IPS-NIHi7 (cell line): Measurements from ENCODE around the gene TTC3.

ENCODE experiments used
- DNase-seq: peaks from one replicate; pipeline ENCODE4 v3.0.0; 2012; ENCODE audit warnings: mixed read lengths; ENCODE audit errors: extremely low spot score

TTC3 gene

GRCh38 chr21:37146320-37147235 is 73.5 kb downstream of the TTC3 start:
- DNase-seq: no peak

GRCh38 chr21:37149411-37149810 is 76.4 kb downstream of the TTC3 start:
- DNase-seq: no peak

DNA sequence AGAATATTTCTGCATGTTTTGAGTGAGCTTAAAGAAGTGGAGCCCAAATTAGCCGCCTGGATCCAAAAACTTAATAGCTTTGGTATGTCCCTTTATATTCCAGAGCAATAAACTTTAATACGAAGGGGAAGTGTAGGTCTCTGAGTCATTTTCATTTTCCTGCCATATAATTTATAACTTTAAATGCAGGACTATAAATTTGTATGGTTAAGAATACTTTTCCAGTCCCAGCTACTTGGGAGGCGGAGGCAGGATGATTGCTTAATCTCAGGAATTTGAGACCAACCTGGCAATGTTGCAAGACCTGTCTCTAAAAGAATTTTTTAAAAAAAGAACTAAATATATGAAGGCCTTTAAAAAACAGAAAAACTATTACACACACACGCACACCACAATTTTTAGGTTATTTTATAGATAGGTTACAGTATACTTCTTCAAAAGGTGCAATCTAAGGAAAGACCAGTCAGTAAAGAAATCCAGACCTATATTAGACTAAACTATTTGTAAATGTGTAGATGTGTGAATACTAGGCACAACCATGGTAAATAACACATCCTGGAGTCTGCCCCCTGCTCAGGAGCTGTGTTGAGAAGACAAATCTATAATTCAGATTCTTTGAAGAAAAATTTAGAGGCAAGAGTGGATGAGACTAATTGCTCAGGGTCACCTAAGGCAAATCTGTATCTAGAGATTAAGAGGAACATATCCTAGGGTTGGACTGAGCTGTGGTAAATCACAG is 80.3 kb downstream of the TTC3 start:
- DNase-seq: no peak

GRCh38 chr21:37153935-37154350 is 80.9 kb downstream of the TTC3 start:
- no peak for DNase-seq

DNA sequence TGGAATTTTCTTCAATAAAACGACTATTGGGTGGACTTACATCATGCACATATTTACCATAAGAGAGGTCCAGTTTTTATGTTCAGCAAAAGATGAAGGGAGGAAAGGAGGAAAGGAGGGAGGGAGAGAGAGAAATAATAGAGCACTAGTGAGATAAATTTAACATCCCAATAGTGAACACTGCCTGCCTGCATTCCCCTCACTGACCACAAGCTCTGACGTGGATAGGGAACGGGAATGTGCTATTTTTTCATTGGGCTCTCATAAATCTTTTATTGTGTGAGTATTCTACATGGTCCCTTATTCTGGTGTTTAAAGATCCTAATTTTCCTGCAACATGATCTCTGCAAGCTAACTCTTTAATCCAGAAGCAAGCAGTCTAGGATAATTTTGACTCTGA is 82.1 kb downstream of the TTC3 start:
- DNase-seq: no peak

GRCh38 chr21:37157938-37158337 is 84.9 kb downstream of the TTC3 start:
- DNase-seq: no peak

DNA sequence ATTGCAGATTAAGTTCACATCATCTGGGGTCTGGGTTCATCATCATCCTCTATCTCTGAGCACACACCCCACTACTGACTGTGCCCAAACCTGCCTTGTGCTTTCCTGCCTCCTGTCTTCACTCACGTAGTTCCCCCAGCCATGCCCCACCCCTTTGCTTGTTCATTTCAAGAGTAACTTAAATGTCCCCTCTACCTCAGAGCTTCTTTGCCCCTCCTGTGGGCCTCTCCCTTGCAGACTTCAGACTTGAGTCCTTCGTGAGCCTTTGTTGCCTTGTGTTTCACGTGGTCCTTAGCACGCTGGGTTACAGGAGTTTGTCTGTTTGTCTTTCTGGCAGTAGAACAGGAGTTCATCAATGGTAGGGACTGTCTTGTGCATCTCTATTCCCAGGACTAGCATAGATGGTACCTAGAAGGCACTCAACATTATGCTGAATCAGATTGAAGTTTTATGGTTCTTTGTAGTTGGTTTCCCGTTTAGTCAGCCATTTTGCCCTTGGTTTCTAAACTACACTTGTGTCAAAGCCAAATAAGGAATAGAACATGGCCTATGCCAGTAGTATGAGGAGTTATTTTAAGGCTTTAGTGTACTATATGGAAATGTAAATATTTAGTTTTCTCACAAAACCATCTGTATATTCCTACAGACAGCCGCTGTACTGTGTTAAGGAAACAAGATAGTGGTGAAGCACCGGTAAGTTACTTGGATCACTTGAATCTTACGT is 86.2 kb downstream of the TTC3 start:
- no peak for DNase-seq

DNA sequence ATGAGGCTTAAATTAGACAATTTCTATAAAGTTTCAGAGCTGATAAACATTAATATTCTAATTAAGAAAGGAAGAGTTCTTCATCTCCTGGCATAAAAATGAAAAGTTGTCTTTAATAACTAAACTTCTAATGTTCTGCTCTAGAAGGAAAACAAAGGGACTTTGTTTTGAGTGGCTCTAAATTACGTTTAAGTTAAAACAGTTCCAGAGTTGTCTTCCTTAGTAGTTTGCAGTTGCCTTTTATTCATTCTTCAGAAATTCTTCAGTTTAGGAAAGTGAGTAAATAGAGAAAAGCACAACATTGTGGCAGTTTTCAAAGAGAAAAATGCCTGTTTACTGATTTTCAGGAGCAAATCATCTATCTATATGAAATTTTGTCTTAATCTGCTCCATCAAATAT is 86.9 kb downstream of the TTC3 start:
- DNase-seq: no peak

GRCh38 chr21:37164742-37165141 is 91.7 kb downstream of the TTC3 start:
- no peak for DNase-seq

DNA sequence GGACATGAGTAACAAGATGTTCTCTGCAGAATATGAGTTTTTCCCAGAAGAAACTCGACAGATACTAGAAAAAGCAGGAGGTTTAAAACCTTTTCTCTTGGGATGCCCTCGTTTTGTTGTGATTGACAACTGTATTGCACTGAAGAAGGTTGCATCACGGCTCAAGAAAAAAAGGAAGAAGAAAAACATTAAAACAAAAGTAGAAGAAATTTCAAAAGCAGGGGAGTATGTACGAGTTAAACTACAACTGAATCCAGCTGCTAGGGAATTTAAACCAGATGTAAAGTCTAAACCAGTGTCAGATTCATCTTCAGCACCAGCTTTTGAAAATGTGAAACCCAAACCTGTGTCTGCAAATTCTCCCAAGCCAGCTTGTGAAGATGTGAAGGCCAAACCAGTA is 92.5 kb downstream of the TTC3 start:
- no peak for DNase-seq

GRCh38 chr21:37166733-37167132 is 93.7 kb downstream of the TTC3 start:
- DNase-seq: peak; percentile 40

DNA sequence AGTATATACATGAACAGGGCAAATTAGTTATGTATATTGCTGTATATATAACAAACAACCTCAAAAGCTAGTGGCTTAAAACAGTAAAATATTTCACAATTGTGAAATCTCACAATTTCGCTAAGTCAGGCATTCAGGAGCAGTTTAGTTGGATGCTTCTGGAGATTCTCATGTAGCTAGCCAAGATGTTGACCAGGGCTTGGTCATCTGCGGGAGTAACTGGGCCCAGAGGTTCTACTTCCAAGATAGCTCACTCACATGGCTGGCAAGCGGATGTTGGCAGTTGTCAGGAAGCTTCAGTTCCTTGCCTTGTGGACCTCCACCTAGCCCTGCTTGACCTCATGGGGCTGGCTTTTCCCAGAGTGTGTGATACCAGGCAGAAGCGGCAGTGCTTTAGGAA is 95.6 kb downstream of the TTC3 start:
- DNase-seq: no peak

DNA sequence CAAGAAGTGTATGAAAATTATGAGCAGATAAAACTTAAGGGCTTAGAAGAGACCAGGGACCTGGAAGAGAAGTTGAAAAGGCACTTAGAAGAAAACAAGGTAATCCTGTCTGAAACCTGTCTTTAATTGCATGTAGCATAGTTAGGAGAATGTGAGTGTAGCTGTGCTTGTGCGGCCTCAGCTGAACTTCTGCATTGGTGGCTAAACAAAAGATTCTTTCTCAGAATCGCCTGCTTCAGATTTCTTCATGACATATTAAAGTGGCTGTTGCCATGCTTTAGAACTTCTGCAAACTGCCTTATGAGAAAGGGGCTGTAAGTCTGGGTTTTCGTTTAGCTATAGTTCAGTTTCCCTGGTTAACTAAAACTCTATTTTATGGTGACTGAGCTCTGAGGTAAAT is 99.6 kb downstream of the TTC3 start:
- no peak for DNase-seq

DNA sequence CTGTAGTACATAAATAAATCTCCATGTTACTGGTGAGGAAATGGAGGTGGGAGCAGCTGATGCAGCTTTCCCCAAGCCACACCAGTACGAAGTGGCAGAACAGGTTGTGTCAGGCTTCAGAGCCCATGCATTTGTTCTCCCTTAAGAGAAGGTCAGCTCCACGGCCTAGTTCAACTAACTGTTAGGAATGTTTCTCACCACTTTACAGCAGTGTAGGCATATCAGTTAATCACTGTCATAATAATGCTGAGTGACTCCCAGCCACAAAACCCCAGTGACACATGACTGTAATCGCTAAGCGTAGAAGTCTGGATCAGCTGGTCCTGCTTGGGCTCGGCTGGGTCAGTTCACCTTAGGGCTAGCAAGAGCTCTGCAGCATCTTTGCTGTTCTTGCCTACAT is 103.7 kb downstream of the TTC3 start:
- DNase-seq: no peak

GRCh38 chr21:37181059-37181458 is 108.0 kb downstream of the TTC3 start:
- no peak for DNase-seq

DNA sequence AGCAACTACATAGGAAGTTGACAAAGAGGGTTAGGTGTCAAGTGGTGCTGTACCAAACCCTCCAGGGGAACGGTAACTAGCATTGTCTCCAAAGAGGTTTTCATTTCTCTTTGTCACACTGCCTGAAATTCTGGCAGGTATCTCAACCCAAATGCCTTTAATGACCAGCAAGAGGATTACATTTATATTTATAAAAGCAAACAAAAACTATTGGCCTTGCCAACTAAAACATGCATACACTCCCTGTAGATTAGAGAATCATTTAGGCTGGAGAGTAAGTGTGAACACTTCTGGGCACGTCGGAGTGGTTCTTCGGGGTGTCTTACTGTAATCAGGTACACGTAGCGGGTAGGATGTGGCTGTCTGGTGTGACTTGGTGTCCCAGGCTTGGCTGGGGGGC is 109.2 kb downstream of the TTC3 start:
- DNase-seq: no peak

DNA sequence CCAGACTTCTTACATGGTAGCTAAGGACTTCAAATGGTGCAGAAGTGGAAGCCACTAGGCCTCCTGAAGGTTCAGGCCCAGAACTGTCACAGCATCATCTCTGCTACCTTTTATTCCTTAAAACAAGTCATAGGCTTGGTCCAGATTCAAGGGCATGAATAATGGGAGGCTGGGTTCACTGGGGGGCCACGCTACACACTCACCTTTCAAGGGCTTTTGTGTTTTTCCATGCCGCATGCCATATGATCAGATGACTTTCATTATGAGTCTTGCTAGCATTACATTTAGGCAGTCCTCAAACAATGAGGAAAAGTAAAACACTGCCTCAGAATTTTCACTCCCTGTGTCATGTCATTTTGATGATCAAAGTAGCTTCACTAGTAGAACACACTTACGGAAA is 110.7 kb downstream of the TTC3 start:
- DNase-seq: no peak

DNA sequence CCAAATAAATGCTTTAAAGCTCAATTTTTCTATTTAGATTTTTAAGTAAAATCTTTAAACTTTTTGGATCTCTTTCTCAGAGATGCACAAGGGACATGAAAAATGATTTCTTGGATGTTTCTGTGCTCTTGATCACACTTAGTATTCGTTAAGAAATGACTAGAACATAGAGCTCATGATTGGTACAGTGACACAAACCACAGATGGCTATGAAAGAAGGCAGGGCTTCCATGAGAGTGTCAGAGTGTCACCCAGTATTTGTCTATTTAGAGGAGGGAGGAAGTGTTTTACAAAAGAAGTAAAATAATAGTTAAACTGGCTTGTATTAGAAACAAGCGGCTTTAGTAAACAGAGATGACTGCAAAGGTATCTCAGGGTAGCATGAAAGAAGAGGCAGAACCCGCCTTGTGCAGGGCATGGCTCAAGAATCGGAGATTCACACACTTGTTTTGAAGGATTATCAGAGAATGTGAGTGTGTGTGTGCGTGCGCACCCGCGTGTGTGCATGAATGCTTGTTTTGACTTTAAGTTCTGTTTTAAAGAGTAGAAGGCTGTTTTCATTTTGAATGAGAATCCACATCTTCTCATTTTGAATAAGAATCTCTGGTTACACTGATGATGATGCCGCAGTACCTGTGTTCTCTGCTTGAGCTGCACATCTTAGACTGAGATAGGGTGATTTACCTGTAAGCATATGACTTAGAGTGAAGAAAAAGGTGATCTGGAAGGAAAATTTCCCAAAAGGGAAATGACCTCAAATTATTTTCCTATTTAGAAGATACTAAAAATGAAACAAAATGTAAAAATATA is 111.9 kb downstream of the TTC3 start:
- no peak for DNase-seq

DNA sequence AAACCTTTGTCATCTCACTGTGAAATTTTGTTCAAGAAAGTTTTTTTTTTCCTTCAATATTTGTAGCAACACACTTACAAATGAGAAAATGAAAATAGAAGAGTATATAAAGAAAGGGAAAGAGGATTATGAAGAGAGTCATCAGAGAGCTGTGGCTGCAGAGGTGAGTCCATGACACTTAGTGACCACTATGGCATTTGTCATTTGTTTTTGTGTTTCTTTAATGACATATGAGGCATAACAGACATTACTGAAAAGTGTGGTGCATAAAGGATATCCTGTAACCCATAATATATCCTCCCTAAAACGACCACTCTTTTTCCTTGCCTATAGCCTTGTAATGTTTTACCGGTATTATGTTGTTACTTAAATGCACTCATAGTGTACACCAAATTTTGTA is 113.9 kb downstream of the TTC3 start:
- no peak for DNase-seq

- no peak for DNase-seq
Measured at GRCh38 chr21:37188825-37189224, 115.8 kb downstream of the TTC3 start.

DNA sequence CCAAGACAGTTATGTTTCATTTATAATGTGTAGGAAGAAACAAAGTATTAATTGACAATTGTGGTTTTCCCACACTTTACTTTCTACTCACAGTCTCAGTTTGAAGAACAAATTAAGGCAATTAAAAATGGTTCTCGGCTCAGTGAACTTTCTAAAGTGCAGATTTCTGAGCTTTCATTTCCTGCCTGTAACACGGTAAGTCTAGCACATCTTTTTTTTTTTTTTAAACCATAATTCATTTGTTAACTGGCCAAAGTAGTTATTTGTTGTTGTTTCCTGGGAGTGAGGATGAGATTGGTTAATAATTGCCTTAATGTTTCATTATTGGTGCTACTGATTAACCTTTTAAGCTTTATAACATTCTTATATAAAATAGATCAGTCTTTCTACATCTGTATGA is 119.0 kb downstream of the TTC3 start:
- DNase-seq: no peak

DNA sequence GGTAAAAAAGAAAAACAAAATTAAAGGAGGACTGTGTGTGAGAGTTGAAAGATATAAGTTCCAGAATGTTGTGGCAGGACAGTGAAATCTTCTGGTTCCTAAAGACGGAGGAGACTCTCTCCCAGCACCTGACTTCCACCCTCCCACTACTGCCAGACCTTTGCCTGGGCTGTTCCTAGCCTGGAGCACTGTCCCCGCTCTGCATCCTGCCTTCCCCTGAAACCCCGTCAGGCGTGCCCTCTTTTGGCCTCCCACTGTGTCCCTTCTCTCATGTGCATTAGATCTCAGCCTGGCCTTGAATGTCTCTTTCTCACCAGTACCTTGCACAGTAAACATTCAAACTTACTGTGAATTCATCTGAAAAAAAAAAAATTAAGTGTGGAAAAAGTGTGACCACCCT is 120.0 kb downstream of the TTC3 start:
- DNase-seq: peak; percentile 85
